ENCODE measurements around the gene GRK3.

GRCh38 chr22:25629613-25630012 lies 65.1 kb downstream of the GRK3 start:
- no peak for TF ChIP-seq CTCF (IDR thresholded peaks at IDR 0.05)
- no peak for TF ChIP-seq POLR2A (IDR thresholded peaks at IDR 0.05)
